Osteoblast (primary cell): ENCODE results near the gene SSU72. TPM values are rescaled to one million over a fixed set of nuclear protein-coding genes. Genes with fewer than 3 reads are reported as not detected.
A peak's percentile ranks its signal among the peaks of the same experiment; 100 is the strongest.
"Not testable (repeated sequence)": the region's sequence is repeated elsewhere in the genome, so short reads cannot be mapped to it uniquely, and the experiment has no call there.

Experiments
- DNase-seq: peaks from one replicate; pipeline ENCODE4 v3.0.0; 2011; ENCODE audit warnings: low spot score, mixed read lengths; ENCODE audit not compliant: insufficient read length; ENCODE audit errors: missing footprints
- H2AFZ ChIP-seq: 2 replicates; pipeline ENCODE4 v1.6.0; 2011; ENCODE audit warnings: mild to moderate bottlenecking, low read length
- H3K27ac ChIP-seq: 2 replicates; pipeline ENCODE4 v1.5.1; 2011; ENCODE audit warnings: mild to moderate bottlenecking, low read depth, low read length, moderate library complexity
- H3K27me3 ChIP-seq: 2 replicates; pipeline ENCODE4 v1.6.0; 2012; ENCODE audit warnings: mild to moderate bottlenecking, control low read depth, inconsistent platforms, low read length, moderate library complexity; ENCODE audit not compliant: insufficient read depth
- H3K36me3 ChIP-seq: 2 replicates; pipeline ENCODE4 v1.5.1; 2011; ENCODE audit warnings: mild to moderate bottlenecking, low read length, control low read depth, moderate library complexity; ENCODE audit not compliant: insufficient read depth
- H3K4me1 ChIP-seq: 2 replicates; pipeline ENCODE4 v1.5.1; 2011; ENCODE audit warnings: mild to moderate bottlenecking, low read length, control low read depth, moderate library complexity; ENCODE audit not compliant: insufficient read depth
- H3K4me2 ChIP-seq: 2 replicates; pipeline ENCODE4 v1.6.0; 2011; ENCODE audit warnings: mild to moderate bottlenecking, low read length; ENCODE audit not compliant: insufficient read depth
- H3K4me3 ChIP-seq: fragments of 200-600 bp; sonication (generic); 3 replicates; pipeline ENCODE4 v1.5.1; 2012; ENCODE audit warnings: mild to moderate bottlenecking, low read length, inconsistent platforms; ENCODE audit not compliant: insufficient read depth
- H3K79me2 ChIP-seq: 2 replicates; pipeline ENCODE4 v1.6.0; 2012; ENCODE audit warnings: mild to moderate bottlenecking, low read length, control low read depth, inconsistent platforms; ENCODE audit not compliant: insufficient read depth
- H3K9me3 ChIP-seq: 2 replicates; pipeline ENCODE4 v1.5.1; 2011; ENCODE audit warnings: low read depth, low read length, control low read depth
- H4K20me1 ChIP-seq: 2 replicates; pipeline ENCODE4 v1.6.0; 2012; ENCODE audit warnings: mild to moderate bottlenecking, low read length, control low read depth; ENCODE audit not compliant: insufficient read depth
- total RNA-seq: library from RNA; depleted of rRNA; stranded (reverse); fragments of >200 nt; gene quantifications from 2 replicates; pipeline ENCODE4 v1.2.3, GENCODE V29; 2012
- TF ChIP-seq, protein P1 (sequence below): IDR thresholded peaks from 2 replicates; pipeline ENCODE4 v1.5.1; 2011; ENCODE audit warnings: mild to moderate bottlenecking, low read depth, low read length, moderate library complexity; ENCODE audit errors: extremely low read depth

SSU72 gene
- total RNA-seq, 1 donor: 73.1 TPM

DNA sequence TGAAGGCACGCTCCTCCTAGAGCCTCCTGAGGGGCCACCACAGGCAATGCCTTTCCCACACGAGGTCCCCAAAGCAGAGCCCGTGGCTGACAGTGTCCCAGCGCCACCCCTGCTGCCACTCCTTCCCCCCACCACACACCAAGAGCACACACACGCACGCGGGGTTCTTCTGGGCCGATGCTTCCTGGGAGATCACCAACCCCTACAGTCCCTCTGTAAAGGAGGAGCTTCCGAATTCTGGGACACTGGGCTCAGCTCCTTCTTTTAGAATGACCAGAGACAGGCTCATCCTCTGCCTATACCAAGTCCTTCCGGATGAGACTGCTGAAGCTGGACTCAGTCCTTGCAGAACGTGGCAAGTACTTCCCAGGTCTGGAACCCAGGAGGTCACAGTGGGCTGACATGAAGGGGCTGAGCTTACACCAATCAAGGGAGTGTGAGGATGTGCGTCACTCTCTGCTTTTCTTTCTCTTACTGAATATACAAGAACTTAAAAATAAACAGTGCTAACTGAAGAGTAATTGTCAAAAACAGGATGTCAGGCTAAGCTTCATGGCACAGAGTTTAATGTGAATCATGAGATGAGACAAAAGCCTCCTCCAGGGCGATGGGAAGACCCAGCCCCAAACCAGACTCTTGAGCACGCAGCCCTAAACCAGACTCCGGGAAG is 12.7 kb downstream of the SSU72 start:
- peaks cover 6% of the 10 kb centered on the region for H3K4me1 ChIP-seq
- no peaks in the 10 kb centered on the region for H3K9me3 ChIP-seq
- H3K4me3 ChIP-seq: no peak overlapping the region
- H3K27ac ChIP-seq: no peak overlapping the region
- peak; percentile 57 for DNase-seq
- TF ChIP-seq, protein P1, sequence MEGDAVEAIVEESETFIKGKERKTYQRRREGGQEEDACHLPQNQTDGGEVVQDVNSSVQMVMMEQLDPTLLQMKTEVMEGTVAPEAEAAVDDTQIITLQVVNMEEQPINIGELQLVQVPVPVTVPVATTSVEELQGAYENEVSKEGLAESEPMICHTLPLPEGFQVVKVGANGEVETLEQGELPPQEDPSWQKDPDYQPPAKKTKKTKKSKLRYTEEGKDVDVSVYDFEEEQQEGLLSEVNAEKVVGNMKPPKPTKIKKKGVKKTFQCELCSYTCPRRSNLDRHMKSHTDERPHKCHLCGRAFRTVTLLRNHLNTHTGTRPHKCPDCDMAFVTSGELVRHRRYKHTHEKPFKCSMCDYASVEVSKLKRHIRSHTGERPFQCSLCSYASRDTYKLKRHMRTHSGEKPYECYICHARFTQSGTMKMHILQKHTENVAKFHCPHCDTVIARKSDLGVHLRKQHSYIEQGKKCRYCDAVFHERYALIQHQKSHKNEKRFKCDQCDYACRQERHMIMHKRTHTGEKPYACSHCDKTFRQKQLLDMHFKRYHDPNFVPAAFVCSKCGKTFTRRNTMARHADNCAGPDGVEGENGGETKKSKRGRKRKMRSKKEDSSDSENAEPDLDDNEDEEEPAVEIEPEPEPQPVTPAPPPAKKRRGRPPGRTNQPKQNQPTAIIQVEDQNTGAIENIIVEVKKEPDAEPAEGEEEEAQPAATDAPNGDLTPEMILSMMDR: no peak
- peaks cover 63% of the 10 kb centered on the region for H4K20me1 ChIP-seq
- no peak overlapping the region for H3K4me2 ChIP-seq
- H3K27me3 ChIP-seq: no peaks in the 10 kb centered on the region
- H3K36me3 ChIP-seq: peaks cover 53% of the 10 kb centered on the region
- H2AFZ ChIP-seq: no peak overlapping the region
- H3K79me2 ChIP-seq: peaks cover 79% of the 10 kb centered on the region

DNA sequence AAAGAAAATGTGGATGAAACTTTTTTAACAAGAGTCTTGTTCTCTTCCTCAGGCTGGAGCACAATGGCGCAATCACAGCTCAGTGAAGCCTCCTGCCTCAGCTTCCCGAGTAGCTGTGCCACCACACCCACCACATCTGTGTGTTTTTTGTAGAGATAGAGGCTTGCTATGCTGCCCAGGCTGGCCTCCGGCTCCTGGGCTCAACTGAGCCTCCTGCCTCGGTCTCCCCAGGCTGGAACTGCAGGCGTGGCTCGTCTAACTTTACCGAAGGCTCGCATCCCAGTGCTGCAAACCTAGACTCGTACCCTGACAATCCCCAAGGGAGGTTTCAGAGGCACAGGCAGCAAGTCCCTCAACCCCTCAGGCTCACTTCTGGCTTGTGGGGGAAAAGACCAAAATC is 14.5 kb downstream of the SSU72 start:
- no peak for DNase-seq
- no peaks in the 10 kb centered on the region for H3K9me3 ChIP-seq
- peaks cover under 1% of the 10 kb centered on the region for H3K4me1 ChIP-seq
- no peak overlapping the region for H3K4me3 ChIP-seq
- peaks cover 58% of the 10 kb centered on the region for H4K20me1 ChIP-seq
- no peaks in the 10 kb centered on the region for H3K27me3 ChIP-seq
- peaks cover 67% of the 10 kb centered on the region for H3K79me2 ChIP-seq
- no peak overlapping the region for H3K27ac ChIP-seq
- H2AFZ ChIP-seq: no peak overlapping the region
- TF ChIP-seq, protein P1: no peak
- peaks cover 45% of the 10 kb centered on the region for H3K36me3 ChIP-seq
- no peak overlapping the region for H3K4me2 ChIP-seq

DNA sequence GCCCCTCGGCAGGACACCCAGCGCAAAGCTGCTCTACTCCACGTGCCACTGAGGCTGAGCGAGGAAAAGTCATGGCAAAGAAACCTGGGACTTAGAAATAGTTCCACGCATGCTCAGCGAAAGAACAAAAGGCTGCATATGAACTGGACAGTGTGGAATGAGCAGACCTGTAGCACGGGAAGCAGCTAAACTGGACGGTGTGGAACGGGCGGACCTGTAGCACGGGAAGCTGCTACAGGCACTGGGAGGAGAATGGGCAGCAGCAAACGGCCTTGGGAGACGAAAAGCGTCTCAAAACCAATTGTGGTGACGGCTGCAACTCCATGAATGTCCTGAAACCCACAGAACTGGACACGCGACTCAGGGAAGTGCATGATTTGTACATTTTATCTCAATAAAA is 15.6 kb downstream of the SSU72 start:
- Histone ChIP-seq H3K27ac (no peak overlapping the region), H3K79me2 (peaks cover 61% of the 10 kb centered on the region), H3K36me3 (peaks cover 38% of the 10 kb centered on the region), H2AFZ (no peak overlapping the region), H3K4me3 (no peak overlapping the region), H3K27me3 (no peaks in the 10 kb centered on the region), H3K4me2 (no peak overlapping the region), H4K20me1 (peaks cover 59% of the 10 kb centered on the region), H3K4me1 (peaks cover 11% of the 10 kb centered on the region), H3K9me3 (no peaks in the 10 kb centered on the region)
- DNase-seq: peak; percentile 62
- TF ChIP-seq, protein P1: no peak

DNA sequence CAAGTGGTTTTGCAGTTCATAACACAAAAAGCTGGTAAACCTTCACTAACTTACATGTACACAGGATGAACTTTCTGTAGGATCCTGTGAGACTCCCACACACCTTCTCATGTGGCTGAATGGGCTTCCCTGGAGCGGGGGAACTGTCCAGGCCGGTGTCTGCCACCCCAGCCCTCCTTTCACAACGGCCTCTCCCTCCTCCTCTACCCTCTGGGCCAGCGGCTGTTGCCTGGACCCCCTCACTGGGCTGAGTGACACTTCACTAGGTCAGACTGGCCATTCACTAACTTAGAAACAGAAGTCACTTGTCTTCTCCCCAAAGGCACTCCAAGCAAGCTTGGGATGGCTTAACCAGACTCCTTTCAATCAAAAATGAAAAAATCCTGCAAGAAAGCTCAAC is 16.1 kb downstream of the SSU72 start:
- Histone ChIP-seq H2AFZ (no peak overlapping the region), H3K79me2 (peaks cover 60% of the 10 kb centered on the region), H3K4me1 (peaks cover 11% of the 10 kb centered on the region), H3K9me3 (no peaks in the 10 kb centered on the region), H3K4me2 (no peak overlapping the region), H3K36me3 (peaks cover 33% of the 10 kb centered on the region), H4K20me1 (peaks cover 58% of the 10 kb centered on the region), H3K27me3 (no peaks in the 10 kb centered on the region), H3K4me3 (no peak overlapping the region), H3K27ac (no peak overlapping the region)
- no peak for DNase-seq
- TF ChIP-seq, protein P1: no peak

DNA sequence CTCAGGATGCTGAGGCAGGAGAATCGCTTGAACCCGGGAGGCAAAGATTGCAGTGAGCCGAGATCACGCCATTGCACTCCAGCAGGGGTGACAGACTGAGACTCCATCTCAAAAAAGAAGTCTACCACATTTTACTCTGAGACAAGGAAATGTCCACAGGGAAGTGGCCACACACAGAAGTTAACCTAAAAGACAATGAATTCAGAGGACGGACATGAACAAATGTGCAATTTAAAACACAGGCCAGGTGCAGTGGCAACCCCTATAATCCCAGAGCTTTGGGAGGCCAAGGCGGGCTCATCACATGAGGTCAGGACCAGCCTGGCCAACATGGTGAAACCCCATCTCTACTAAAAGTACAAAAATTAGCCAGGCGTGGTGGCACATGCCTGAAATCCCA is 17.0 kb downstream of the SSU72 start:
- Histone ChIP-seq H4K20me1 (peaks cover 51% of the 10 kb centered on the region), H3K4me1 (peaks cover 11% of the 10 kb centered on the region), H3K79me2 (peaks cover 51% of the 10 kb centered on the region), H3K36me3 (peaks cover 24% of the 10 kb centered on the region)
- not testable (repeated sequence) for H3K4me3 ChIP-seq, H3K27me3 ChIP-seq, H3K4me2 ChIP-seq, DNase-seq, H3K9me3 ChIP-seq, H3K27ac ChIP-seq, H2AFZ ChIP-seq

DNA sequence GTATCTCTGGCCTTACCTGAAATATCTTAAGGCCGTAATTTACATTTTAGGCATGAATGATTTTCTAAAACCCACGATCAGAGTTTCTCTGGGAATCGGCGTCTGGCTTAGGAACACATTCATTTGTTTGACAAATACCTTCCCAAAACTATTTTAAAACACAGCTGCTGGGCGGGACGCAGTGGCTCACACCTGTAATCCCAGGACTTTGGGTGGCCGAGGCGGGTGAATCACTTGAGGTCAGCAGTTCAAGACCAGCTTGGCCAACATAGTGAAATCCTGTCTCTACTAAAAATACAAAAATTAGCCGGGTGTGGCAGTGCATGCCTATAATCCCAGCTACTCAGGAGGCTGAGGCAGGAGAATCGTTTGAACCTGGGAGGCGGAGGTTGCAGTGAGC is 17.7 kb downstream of the SSU72 start:
- H3K27me3 ChIP-seq, H3K27ac ChIP-seq, H3K4me2 ChIP-seq, H3K9me3 ChIP-seq, H3K4me3 ChIP-seq, H2AFZ ChIP-seq, DNase-seq: not testable (repeated sequence)
- Histone ChIP-seq H3K4me1 (peaks cover 11% of the 10 kb centered on the region), H3K36me3 (peaks cover 17% of the 10 kb centered on the region), H3K79me2 (peaks cover 49% of the 10 kb centered on the region), H4K20me1 (peaks cover 43% of the 10 kb centered on the region)
